AML-193 (cell line): Measurements from ENCODE around the gene TMEM187.
A peak's percentile ranks its signal among the peaks of the same experiment; 100 is the strongest.

ENCODE experiments used
- DNase-seq, 2 experiments: peaks; one replicate each; lab custom pipeline; 2025; lab: John Stamatoyannopoulos, UW

TMEM187 gene

GRCh38 chrX:154000051-154000450 lies 27.5 kb downstream of the TMEM187 start:
- DNase-seq, result no peak

DNA sequence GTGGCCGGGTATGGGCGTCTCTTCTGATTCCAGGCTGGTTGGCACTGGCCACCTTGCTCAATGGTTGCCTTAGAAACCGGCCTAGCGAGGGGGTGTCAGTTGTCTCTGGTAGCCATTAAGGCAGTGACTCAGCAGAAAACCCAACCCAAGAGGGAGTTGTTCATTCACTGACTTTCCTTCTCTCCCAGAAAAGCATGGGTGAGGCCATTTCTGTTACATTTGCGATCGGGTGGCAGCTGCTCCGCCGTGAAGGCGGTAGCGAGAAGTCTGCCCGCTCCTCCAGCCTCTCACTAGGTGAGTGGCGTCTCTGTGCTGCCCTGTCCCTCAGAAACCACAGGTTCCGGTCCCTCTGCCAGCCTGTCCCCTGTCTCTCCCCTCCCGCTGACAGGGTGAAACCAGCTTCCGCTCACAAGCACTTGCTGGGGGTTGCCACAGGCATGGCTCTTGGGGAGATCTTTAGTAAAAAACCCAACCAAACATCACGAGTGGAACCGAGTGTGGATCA lies 29.7 kb downstream of the TMEM187 start:
- DNase-seq, result peak; percentile 78 to 82

- DNase-seq, result no peak
Measured at GRCh38 chrX:154004315-154004714, 31.8 kb downstream of the TMEM187 start.

DNA sequence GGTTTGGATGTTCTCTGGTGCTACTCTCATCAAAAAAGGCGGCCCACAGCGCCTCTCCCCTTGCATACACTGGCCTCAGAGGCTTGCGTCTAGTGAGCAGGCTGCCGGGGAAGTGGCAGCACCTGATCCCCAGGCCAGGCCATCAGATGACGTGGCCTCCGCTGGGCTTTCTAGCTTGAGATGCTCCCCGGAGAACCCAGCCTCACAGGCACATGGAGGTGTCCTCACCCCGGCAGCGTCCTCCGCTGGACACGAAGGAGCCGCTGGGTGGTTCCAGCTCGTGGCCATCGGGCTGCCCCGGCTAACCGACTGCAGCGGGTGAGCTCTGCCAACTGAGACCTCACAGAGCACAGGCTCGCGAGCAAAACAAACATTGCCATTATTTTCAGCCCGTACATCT lies 34.4 kb downstream of the TMEM187 start:
- DNase-seq, result no peak

- DNase-seq, result no peak
Measured at GRCh38 chrX:154008521-154008920, 36.0 kb downstream of the TMEM187 start.

DNA sequence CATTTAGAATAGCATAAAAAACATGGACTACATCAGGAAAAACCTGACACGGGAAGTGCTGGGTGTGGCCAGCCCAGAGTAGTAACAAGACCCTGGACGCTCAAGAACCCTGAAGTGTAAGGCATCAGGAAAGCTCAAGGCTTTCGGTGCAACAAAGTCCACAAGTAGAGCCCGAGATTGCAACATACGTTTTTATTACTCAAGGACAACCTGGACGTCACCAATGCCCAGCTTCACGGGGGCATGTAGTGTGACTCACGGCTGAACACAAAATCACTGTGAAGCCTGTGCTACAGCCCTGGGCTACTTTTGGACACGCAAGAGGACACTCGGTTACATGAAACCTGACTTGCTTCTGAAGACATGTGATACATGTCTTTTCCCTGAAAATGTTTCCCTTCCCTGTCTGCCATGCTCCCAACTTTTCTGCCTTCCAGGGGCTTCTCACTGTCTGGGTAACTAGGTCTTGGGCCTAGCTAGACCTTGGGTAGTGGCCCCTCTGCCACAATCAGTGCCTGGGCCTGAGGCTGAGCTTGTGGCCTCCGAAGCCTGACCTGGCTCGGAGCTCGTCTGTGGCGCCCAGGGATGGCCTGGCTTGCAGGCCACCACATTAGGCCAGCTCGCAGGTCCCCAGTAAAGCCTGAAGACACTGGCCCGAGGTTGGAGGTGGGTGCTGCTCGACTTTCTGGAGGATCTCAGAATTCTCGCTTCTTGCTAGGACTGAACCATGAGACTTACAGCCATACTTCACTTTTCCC lies 38.0 kb downstream of the TMEM187 start:
- DNase-seq, result no peak

DNA sequence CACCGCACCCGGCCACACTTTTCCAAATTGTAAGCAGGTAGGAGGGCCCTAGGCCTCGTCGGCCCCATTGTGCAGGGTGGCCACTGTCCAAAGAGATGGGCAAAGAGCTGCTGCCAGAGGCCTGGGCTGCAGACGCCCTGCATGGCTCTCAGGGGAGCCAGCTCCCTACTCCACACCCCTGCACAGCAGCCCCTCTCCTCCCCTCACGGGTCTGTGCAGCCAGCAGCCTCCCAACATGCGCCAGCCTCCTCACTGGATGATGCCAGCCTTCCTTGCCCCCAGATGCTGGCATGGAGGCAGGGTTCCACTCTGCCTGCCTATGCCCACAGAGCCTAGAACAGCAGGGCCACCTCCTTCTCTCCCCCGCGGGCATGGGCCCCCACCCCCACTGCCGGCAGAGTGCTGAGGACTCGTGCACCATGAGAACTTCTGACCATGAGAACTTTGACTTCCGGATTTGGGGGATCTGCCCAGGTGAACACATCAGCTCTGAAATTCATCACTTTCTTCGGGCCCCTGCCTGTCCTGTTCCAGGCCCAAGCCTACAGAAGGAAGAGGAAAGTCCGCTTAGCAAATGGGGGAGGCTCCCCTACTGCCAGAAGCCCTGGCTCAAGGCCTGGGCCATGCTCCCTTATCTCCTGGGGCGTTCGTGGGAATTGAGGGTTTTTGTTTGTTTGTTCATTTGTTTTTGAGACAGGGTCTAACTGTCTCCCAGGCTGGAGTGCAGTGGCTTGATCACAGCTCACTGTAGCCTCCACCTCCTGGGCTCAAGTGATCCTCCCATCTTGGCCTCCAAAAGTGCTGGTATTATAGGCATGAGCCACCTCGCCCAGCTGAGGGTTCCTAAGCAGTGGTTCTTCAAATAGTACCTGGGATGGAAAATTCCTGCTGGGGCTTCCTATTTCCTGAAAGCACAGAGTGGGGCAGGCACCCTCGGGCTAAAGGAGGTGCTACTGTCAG lies 39.1 kb downstream of the TMEM187 start:
- DNase-seq, result no peak

- no peak for DNase-seq
Measured at GRCh38 chrX:154012336-154012991, 39.9 kb downstream of the TMEM187 start.

GRCh38 chrX:154013001-154013421 lies 40.5 kb downstream of the TMEM187 start:
- no peak for DNase-seq

GRCh38 chrX:154013614-154014360 lies 41.2 kb downstream of the TMEM187 start:
- no peak for DNase-seq

DNA sequence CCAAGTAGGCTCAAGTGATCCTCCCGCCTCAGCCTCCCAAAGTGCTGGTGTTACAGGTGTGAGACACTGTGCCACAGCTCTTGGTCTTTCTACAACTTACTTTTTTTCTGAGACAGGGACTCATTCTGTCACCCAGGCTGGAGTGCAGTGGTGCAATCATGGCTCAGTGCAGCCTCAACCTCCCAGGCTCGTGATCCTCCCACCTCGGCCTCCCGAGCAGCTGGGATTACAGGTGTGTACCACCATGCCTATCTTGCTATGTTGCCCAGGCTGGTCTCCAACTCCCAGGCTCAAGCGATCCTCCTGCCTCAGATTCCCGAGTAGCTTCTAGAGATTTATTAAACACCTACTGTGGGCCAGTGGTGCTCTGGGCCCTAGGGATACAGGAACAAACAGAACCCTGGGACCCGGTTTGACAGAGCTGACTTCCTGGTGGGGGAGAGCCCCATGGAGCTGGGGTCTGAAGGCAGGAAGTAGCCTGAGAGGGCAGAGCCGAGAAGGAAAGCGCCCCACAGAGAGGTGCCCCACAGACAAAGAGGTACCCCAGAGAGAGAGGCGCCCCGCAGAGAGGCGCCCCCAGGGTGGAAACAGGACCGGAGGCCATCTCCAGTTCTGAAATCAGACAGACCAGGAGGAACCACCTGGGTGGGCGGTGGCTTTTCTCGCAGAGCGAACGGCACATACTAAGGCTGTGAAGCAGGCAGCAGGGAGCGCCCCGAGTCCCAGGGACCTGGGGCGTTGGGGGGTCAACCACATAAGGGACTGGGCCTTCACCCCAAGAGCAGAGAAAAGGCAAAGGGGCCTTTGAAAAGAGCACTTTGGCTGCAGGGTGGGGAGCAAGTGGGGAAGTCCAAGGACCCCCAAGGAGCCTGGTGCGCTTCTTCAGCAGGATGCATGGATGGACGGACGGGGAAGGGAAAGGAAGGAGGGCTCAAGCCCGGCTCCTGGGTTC lies 42.2 kb downstream of the TMEM187 start:
- DNase-seq, result no peak

DNA sequence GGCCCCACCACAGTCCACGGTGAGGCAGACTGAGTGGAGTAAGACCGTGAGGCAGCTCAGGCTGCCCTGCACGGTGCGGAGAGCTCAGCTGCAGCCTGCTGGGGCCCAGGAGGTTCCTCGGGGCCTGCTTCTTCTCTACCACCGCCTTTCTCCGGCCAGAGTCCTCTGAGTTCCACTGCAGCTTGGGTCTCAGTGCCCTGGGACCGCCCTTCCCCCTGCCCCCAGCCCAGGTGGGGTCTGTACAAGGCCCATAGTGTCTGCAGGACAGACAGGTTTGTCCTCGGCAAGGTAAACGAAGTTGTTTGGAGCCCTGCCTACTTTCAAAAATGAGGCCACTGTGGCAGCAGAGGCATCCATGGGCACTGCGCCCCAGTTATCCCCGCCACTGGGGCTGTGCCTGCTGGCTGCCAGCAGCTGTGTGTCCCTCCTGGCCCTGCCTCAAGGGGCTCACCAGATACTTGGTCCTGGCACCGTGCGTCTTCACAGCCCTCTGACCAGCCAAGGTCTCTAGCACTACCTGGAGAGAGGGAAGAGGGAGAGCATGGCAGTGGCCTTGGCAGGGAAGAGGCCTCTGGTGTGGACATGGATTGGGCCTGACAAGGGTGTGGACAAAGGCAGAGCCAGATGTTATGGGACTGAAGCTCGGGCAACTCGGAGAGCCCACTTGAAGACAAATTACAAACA lies 43.2 kb downstream of the TMEM187 start:
- no peak for DNase-seq

GRCh38 chrX:154016366-154017076 lies 44.0 kb downstream of the TMEM187 start:
- no peak for DNase-seq

DNA sequence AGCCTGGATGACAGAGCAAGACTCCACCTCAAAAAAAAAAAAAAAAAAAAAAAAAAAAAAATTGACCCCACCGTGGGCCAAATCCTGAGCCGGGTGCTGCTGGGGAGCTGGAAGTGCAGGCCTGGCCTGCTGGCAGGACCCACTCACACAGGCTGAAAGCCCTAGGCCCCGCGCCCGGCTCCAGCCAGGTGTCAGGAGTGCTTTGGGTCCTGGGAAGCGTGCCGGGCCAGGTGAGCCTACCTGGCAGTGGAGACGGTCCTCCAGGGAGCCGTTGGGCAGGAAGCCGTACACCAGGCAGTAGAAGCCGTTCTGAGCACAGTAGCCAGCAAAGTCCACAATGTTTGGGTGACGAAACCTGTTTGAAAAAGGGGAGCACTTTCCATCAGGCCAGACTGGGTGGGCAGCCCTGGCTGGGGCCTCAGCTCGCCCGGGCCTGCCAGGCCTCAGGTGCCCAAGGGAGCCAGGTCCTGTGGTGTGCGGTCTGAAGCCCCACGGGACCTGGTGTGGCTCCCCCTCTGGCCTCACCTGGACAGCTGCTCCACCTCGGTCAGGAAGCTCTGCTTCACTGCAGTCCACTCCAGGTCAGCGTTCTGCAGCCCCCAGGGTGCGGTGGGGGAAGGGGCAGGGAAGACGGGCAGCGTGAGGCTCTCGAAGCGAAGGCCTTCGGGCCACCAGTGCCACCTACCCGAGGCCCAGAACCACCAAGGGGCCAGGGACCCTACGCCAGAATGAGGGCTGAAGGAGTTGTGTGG lies 45.4 kb downstream of the TMEM187 start:
- no peak for DNase-seq

- no peak for DNase-seq
Measured at GRCh38 chrX:154018518-154019060, 46.0 kb downstream of the TMEM187 start.

DNA sequence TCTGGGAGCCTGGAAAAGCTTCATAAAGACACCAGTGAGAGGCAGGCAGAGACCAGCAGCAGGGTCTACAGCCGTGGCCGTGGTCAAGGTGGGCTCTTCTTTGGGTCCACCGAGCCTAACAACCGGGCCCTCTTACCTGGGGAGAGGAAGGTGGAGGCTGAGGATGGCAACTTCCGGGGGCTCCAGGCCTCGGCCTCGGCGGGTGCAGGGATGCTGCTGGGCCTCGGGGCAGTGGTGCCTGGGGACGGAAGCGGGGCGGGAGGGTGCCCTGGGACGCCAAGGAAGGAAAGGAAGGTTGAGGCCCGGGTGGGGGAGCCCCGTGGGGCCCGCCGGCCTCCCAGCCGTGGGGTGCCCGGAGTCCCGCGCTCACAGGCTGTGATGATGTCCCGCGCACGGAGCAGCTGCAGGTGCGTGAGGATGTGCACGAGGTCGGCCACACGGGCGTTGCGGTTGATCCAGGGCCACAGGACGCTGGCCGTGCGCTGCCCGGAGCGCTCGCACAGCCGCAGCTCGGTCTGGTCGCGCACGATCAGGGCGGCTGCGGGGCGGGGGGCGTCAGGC lies 46.6 kb downstream of the TMEM187 start:
- no peak for DNase-seq

DNA sequence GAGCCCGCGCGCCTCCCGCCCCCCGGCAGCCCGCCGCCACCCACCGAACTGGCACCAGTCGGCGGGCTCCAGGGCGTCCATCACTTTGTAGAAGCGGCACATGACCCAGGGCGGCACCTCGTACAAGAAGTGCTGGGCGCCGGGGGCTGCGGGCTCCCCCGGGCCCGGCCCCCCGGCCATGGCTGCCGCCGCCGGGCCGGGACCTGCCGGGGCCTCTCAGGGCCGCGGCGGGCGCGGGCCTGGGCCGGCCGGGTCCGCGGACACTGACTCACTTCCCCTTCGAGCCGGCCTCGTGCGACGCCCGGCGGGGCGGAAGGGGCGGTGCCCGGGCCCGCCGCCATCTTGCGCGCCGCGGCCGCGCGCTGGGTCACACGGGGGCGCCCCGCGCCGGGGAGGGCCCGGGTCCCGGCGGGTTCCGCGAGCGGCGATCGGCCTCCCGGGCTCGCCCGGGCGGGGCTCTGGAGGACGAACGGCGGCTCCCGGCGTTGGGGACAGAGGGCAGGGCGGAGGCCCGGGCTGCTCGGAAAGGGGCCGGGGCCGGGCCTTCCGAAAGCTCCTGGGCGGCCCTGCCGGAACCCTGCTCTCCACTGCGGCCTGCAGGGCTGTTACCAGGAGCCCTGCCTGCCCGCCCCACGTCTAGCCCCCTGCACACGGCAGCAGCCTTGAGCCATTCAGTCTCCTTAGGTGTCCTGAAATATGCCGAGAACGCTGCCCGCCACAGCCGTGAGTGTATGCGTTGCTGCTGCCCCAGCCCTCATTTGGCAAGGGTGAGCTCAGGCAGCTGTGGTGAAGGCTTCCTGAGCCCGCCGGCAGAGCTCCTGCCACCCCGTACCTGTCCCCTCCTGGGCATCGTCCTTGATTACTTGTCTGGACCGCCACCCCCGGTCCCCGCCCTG lies 47.3 kb downstream of the TMEM187 start, which contains the start of gene IRAK1:
Gene IRAK1 (minus strand): TSS at position 270 of the 896 bp plus-strand sequence. CDS start 90 bp downstream, at position 180.
- DNase-seq, result peak; percentile 8 to 30
